HG03571 (cell line): ENCODE data around the gene AADAT.
"Not testable (repeated sequence)": the region's sequence is repeated elsewhere in the genome, so short reads cannot be mapped to it uniquely, and the experiment has no call there.

Experiments
- ATAC-seq: cut with Tn5 transposase; IDR thresholded peaks from one replicate; pipeline ENCODE4 v1.9.1; 2021; ENCODE audit not compliant: unreplicated experiment

Gene AADAT

DNA sequence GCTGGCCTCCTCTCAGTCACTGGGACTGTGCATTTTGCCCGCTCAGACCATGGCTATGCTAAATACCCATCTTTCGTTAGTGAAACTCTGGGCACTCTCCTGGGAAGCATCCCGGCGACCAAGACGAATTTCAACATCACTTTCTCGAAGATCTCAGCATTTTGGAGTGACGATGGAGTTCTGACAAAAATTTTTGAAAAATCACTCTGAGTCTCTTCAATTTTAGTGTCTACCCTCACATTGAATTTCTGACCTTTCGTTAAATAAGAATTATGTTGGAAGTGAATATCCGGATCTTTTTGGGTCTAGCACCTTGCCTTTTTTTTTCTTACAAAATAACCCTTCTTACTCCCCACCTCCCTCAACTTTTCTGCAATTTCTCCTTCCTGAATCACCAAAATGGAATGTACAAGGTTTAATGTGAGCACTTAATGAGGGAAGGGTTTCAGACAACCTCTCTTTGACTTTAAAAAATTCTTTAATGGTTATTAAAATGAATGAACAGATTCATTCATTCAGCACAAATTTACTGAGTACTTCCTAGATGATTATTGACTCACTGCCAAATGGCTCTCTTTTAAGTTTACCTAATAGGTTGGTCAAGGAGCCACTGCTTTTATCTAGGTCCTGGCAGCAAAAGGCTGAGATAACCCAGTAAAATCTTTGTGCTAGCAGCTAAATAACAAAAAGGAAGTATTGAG, 746 bp upstream of the AADAT start:
- no peak for ATAC-seq

DNA sequence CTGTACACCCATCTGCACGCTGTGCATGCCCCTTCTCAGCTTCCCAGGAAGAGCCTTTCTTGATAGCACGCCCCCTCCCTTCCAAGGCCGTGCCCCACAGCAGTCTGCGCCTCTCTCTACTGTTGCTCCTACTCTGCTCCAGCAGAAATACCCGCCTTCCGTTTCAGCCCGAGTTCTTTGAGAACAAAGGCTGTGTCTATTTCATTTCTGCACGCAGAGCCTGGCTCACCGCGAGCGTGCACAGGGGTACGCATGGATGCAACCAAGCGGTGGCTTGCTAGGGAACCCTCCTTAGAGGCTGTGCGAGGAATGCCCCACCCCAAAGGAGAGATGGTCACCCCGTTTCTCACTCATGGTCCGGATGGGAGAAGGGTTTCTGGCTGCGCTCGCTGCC, 485 bp downstream of the AADAT start:
- ATAC-seq: no peak

DNA sequence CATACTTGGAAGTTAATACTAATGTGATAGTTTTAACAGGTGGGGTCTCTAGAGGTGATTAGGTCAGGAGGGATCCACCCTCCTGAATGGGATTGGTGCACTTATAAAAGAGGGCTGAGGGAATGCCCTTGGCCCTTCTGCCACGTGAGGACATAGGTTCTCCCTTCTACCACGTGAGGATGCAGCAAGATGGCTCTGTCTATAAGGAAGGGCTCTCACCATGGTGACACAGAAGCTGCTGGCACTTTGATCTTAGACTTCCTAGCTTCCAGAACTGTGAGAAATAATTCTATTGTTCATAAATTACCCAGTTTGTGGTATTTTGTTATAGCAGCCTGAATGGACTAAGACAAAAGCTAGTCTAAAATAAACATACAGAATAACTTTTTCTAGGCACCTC, 1.0 kb downstream of the AADAT start:
- ATAC-seq: no peak

DNA sequence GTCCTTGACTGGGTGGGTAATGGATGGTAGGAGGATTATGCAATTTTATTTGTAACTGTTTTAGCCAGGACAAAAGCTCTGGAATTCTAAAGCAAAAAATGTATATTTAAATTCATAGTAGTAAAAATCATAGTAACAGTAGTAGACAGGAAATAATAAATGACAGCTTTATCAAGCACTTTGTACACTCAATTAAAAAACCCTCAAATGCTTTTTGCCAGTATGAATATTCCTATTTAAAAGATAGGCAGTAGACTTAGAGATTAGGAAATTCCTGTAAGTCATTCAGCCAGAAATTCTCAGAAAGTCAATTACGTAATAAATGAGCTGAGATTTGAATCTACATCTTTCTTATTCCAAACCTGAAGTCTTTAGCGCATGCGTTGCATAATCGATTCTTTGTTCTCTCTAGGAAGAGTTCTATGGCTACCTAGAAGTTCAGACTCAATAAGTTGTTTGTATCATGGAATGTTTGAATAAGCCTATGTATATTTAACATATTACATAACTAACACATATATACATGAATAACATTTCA, 2.5 kb downstream of the AADAT start:
- ATAC-seq: no peak

DNA sequence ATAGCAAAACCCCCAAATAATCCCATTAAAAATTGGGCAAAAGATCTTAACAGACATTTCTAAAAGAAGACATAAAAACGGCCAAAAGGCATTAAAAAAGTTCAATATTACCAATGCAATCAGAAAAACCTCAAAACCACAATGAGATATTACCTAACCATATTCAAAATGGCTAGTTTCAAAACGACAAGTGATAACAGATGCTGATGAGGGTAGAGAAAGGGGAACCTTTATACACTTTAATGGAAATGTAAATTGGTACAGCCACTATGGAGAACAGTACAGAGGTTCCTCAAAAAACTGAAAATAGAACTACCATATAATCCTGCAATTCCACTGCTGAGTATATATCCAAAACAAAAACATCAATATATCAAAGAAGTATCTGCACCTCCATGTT, 6.2 kb downstream of the AADAT start:
- ATAC-seq: no peak

DNA sequence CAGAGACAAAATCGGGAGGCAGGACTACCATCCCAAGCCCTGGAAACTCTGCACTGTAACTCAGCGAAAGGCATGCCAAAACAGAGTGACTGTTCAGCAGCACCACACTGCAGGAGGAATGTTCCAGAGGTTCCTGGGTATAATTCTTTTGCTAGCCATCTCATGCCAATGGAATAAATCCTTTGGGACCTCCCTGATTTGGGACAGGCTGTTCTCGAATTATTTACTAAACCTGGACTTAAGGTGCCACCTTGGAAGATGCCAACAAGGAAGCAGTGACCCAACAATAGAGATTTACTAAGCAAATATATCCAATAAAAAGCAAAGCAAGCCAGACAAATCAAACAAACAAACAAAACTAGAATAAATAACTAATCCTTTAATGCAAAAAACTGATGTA, 9.3 kb downstream of the AADAT start:
- ATAC-seq: no peak

DNA sequence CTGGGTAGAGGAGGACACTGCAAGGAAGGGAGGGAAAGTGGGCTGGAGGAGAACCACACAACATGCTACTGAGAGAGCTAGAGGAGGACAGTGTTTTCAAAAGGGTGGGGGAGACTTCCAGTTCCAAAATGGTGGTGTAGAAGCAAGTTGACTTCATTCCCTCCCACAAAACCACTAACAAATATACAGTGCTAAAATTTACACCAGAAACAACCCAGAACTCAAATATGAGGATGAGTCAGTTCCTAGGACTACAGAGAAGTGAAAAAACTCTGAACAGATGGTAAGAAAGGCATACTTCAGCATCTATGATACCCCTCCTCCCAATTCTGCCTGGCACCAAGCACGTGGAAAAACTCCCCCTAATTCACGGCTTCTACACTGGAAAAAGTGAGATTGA, 9.8 kb downstream of the AADAT start:
- no peak for ATAC-seq

DNA sequence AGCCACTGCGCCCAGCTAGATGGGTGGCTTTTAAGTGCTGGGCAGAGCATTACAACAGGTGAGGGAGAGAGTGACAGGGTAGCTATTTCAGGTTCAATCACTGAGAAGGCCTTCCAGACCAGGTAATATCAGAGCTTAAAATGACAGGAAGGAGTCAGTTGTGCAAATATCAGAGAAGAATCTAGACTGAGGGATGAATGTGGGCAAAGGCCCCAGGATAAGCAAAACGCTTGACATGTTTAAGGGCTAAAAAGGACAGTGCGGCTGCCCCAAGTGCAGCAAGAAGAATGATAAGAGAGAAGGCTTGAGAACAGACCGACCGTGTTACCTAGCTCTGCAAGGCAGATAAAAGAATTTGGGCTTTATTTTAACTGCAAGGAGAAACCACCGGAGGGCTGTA, 18.6 kb downstream of the AADAT start:
- no peak for ATAC-seq

DNA sequence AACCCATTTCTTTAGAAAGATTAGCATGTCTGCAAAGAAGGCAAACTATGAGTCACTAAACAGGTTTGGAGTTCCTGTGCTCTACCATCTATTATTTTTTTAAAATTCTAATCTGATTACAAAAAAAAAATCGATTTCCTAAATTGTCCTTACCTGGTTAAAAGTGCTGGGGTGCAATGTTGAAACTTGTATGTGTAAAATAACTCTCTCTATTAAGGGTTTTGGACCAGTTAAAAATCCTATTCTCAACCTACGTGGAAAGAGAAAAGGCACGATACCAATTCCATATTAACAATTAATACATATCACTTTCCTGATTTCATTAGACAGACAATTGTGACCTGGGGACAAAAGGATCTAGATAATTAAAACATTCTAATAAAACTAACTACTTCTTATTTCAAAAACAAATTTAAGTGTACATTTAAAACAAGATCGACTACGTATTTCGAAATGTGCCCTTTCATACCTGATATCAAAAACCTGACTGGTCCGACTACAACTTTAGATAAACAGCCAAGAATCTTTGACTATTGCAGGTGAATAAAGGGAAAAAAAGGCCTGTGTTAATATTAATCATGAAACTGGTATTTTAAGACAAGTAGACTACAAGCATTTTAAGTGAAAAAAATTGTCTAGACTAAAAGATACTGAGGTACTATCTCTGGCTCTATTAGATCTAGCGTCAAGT, 21.2 kb downstream of the AADAT start:
- ATAC-seq: no peak

DNA sequence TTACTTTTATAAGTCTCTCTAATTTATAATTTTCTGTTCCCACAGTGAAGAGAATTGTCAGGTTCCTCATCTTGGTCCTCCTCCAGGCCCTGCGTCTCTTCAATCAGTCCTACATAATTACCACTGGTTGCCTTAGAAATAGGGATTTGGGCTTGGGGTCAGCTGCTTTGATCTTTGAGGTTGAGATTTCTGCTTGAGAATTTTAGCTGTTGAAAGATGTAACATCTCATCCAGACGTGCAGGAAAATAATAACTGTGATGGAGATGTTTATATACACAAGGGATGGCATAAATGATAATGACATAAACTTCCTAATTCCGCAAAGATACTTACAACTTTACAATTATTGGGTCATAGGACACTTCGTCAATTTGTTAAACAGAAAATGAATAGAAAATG, 30.3 kb downstream of the AADAT start:
- no peak for ATAC-seq

DNA sequence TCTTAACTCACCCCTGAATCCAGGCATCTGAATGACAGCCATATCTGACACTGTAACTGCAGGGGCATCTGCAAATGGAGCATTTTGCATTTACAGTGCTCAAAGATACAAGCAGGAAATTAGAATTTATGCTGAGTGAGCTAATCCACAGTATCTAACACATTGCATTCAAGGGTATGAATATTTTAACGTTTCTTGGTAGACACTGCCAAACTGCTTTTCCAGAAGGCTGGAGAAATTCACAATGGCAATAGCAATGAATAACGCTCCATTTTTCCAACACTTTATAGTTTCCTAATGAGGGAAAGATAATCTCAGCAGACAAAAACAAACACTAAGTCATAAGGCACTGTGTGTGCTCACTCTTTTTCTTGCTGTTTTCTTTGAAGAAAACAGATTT, 30.9 kb downstream of the AADAT start:
- no peak for ATAC-seq

DNA sequence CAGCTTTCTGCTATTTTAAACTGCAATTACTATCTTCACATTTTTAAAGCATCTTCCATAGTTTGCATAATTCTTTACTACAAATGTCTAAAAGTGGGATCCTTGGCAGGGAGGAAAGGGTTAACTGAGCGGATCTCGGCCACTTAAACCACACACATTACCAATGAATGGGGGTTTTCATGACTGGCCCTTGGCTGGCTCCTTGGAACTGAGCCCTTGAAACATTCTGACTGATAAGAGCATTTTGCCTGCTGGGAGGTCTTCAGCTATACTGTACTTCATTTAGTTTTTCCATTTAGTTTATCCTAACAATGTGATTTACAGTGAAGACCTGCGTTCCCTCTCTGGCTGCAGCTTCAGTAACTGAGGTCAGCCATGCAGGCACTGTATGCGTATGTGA, 31.9 kb downstream of the AADAT start:
- no peak for ATAC-seq

DNA sequence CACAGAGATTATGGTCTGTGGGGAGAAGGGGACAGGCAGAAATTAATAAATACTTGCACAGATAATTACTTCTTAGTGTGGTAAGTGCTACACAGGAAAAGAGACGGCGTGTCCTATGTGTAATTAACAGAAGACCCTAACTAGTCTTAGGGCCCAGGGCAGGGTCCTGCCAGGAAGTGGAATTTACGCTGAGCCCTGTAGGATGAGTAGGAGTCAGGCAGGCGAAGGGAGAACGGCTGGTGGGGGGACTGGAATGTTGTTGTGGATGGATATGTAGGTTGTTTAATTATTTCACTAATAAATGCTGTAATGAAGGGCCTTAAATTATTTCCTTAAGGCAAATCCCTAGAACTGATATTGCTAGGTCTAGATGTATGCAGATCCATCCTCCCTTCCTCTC, 36.8 kb downstream of the AADAT start:
- no peak for ATAC-seq

DNA sequence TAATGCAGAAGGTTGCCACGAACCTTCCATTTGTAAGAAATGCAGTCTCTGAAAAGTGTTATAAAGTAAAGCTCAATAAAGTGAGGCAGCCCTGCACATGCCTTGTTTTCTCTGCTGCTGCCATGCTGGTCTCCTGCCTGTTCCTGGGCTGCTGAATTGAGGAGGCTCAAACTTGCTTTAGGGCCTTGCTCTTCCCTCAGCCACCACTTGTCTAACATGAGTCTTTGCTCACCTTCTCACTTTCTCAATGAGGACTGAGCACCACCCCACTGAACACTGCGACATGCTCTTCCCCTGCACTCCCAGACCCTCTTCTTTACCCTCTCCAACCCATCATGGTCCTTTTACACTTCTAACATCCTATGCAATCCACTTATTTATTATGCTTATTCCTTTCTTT, 38.4 kb downstream of the AADAT start:
- no peak for ATAC-seq

DNA sequence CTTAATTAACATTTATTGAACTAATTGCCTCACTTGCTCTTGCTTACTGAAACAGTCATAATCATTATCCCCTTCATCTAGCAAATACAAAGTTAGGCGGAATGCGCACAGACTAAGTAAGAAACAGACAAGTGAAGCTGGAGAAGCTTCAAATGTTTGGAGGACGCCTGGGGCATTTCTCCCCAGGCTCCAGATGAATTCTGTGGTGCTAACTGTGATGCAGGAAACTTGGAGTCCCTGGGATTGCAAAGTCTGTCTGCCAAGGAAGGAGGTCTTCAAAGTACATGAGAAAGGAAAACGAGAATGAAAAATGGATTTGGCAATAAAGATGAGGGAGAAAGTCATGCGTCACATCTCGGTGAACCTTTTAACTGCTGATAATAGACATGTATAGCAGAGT, 40.0 kb downstream of the AADAT start:
- ATAC-seq: no peak

DNA sequence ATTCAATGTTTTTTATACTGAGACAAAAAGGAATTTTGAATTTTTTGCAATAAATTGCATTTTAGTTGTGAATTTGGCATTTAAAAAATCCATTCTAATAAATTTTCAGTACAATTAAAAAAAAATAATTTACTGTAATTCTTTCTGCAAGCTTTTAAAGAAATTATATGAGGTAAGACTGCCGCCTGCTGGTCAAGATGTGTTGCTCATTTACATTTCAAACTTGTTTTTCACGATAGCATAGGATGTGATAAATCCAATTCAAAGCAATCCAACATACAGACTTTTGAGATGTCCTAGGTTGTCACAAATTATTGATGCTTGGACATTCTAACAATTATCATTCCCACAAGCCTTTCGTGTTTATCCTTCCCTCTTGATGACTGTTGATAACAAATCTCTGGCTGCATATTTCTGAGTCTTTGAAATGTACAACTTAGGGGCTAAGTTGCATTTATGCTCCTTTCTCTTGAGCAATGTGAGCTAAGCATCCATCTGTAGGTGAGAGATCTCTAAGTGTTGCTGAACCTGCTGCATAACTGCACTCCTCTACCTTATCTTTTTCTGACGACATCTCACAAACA, 41.9 kb downstream of the AADAT start:
- no peak for ATAC-seq

DNA sequence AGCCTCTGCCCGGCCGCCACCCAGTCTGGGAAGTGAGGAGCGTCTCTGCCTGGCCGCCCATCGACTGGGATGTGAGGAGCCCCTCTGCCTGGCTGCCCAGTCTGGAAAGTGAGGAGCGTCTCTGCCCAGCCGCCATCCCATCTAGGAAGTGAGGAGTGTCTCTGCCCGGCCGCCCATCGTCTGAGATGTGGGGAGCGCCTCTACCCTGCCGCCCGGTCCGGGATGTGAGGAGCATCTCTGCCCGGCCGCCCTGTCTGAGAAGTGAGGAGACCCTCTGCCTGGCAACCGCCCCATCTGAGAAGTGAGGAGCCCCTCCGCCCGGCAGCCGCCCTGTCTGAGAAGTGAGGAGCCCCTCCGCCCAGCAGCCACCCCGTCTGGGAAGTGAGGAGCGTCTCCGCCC, 43.6 kb downstream of the AADAT start:
- ATAC-seq: not testable (repeated sequence)

DNA sequence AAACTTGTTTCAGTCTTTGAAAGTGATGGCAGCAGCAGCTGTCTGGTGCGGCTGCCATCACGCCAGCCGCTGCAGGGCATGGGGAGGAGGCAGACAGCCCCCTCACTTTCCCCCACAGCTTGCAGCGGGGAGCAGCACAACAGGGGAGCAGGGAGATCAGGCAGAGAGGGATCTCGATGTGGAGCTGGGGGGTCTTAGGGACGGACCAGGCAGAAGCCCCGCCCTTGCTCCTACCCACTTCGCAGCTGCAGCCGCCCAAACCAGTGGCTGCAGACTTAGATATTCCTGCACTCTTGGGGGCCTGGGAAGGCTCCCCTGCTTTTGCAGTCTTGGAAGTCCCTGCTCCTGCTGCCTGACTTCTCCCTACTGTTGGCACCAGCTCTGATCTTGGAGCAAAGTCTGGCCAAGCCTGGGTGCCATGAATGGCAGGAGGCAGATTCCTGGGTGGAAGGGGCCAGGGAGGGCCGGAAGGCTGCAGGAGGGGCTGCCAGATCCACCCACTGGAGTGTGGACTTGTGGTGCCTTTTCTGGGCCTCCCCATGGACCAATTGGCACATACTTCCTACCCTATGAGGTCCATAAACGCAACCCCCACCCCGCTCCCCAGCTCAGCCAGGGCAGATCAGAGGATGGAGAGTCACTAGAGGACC, 49.6 kb downstream of the AADAT start:
- ATAC-seq: no peak

DNA sequence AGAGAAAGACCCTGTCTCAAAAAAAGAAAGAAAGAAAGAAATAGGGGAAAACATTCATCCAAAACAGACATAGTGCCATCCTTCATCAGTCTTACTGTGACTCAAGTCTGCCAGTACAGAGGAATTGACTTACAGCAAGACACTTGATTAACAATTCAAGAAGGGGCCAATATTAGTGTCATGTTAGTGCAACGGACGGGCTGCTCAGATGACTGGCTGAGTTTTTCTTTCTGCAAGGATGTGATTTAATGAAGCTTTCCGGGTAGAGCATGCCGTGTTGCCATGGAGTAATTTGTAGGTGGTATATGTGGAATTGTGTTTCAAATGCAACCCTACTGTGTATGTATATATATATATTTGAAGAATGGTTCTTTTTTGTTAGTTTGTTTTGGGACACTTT, 51.0 kb downstream of the AADAT start:
- ATAC-seq: no peak

DNA sequence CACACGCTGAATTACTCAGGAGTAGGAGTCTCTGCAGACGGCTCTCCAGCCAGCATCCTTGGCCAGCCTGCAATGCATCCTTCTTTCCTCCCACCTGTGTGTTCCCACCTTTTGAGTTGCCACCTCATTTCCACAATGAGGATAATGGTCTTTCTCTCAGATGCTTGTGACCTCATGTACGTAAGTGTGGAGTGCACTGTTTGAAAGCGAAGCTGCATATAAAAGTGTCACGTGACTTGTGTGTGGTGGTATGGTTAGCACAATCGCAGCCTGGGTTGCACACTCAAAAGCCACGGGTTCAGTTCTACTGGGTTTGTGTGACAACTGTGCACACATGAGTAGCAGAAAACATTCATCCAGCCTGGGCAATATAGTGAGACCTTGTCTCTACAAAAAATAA, 51.5 kb downstream of the AADAT start:
- ATAC-seq: no peak

DNA sequence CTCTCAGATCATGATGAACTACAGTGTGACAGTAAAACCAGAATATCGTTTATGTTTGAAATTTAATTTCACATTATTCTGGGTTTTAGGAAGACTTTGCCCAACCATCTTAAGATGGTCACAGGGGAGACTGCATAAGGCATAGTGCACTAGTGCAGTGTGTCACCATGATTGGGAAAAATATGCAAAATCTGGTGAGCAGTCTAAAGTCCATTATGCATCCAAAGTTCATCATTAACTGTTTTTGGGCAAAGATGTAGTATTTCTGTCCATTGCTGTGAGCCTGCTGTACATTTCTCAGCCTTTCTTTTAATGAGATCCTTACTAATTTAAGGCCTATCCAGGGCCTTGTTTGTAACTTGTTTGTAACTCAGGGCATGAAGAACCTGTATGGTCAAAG, 52.3 kb downstream of the AADAT start:
- ATAC-seq: no peak

DNA sequence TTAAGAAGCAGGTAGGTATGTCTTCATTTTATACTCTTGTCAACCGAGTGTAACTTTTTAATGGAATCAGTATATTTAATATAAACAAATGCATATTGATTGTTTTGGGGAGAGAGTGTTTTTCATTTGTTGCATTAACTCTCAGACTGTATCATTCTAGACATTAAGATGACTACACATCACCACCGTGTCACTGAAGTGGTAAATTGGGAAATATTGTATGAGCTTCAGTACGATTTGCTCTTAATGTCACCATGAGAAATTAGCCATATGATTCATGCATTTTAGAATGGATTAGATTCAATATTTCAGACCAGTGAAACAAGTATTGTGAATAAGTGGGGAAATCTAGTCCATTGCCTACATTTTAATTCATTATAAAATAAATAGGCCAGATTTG, 53.9 kb downstream of the AADAT start:
- no peak for ATAC-seq
